DND-41 (cell line): Measurements from ENCODE around the gene KCNQ5.

Source experiments
- ATAC-seq: fragments of 200-7000 bp; cut with Tn5 transposase; 3 replicates; pipeline ENCODE4 v1.9.1; 2021; ENCODE audit warnings: low read depth; ENCODE audit not compliant: insufficient read depth
- DNase-seq: peaks from one replicate; pipeline ENCODE4 v3.0.0-alpha.2; 2020
- H2AFZ ChIP-seq: 2 replicates; pipeline ENCODE4 v1.6.0; 2012; ENCODE audit warnings: low read depth, low read length
- H3K27ac ChIP-seq: 2 replicates; pipeline ENCODE4 v1.5.1; 2012; ENCODE audit warnings: low read length, inconsistent platforms
- H3K27me3 ChIP-seq: fragments of 200-600 bp; sonication (generic); 2 replicates; pipeline ENCODE4 v1.6.0; 2012; ENCODE audit warnings: low read length, mild to moderate bottlenecking, inconsistent platforms; ENCODE audit not compliant: insufficient read depth, poor library complexity
- H3K36me3 ChIP-seq: 2 replicates; pipeline ENCODE4 v1.5.1; 2012; ENCODE audit warnings: low read length, inconsistent platforms; ENCODE audit not compliant: insufficient read depth
- H3K4me1 ChIP-seq: 2 replicates; pipeline ENCODE4 v1.5.1; 2012; ENCODE audit warnings: mild to moderate bottlenecking, low read length; ENCODE audit not compliant: insufficient read depth
- H3K4me2 ChIP-seq: 2 replicates; pipeline ENCODE4 v1.6.0; 2012; ENCODE audit warnings: mild to moderate bottlenecking, moderate library complexity, low read length, inconsistent platforms; ENCODE audit not compliant: insufficient read depth
- H3K4me3 ChIP-seq, 2 experiments: fragments of 200-600 bp in 1 of 2; shearing (Covaris generic) in 1 of 2; 2 replicates each; pipeline ENCODE4 v1.5.1; 2012 to 2016; ENCODE audit warnings: inconsistent platforms in 2 of 2, low read length in 2 of 2, mild to moderate bottlenecking in 2 of 2, low read depth in 1 of 2, moderate library complexity in 1 of 2
- H3K79me2 ChIP-seq: 2 replicates; pipeline ENCODE4 v1.6.0; 2012; ENCODE audit warnings: low read length, inconsistent platforms; ENCODE audit not compliant: insufficient read depth
- H3K9ac ChIP-seq: 2 replicates; pipeline ENCODE4 v1.6.0; 2012; ENCODE audit warnings: low read depth, mild to moderate bottlenecking, inconsistent platforms, low read length, moderate library complexity
- H3K9me3 ChIP-seq: 2 replicates; pipeline ENCODE4 v1.5.1; 2012; ENCODE audit warnings: low read length, moderate library complexity, mild to moderate bottlenecking, inconsistent platforms; ENCODE audit not compliant: insufficient read depth, severe bottlenecking
- H4K20me1 ChIP-seq: 2 replicates; pipeline ENCODE4 v1.6.0; 2012; ENCODE audit warnings: low read length; ENCODE audit not compliant: insufficient read depth
- CTCF ChIP-seq: IDR thresholded peaks from 2 replicates; pipeline ENCODE4 v1.5.1; 2012; ENCODE audit warnings: borderline replicate concordance, low read length, moderate library complexity, mild to moderate bottlenecking; ENCODE audit not compliant: poor library complexity, severe bottlenecking; ENCODE audit errors: extremely low read depth
- EZH2 ChIP-seq: IDR thresholded peaks from 3 replicates; pipeline ENCODE4 v1.6.1; 2012; ENCODE audit warnings: borderline replicate concordance, low read depth, mild to moderate bottlenecking, moderate library complexity, low read length, inconsistent platforms; ENCODE audit not compliant: severe bottlenecking

The KCNQ5 gene

GRCh38 chr6:72968704-72969103, 346.8 kb downstream of the KCNQ5 start:
- Histone ChIP-seq H4K20me1 (no peaks in the 10 kb centered on the region), H3K9ac (no peak overlapping the region), H3K4me3 (no peak overlapping the region), H2AFZ (no peak overlapping the region), H3K4me2 (no peak overlapping the region), H3K9me3 (no peaks in the 10 kb centered on the region), H3K36me3 (no peaks in the 10 kb centered on the region), H3K79me2 (no peaks in the 10 kb centered on the region), H3K27ac (no peak overlapping the region), H3K4me1 (no peaks in the 10 kb centered on the region), H3K27me3 (no peaks in the 10 kb centered on the region)
- no peak for DNase-seq
- no peak for ATAC-seq
- TF ChIP-seq EZH2: no peak
- no peak for TF ChIP-seq CTCF

- H3K9me3 ChIP-seq: no peaks in the 10 kb centered on the region
- H3K27ac ChIP-seq: no peak overlapping the region
- ATAC-seq: no peak
These were observed 347.8 kb downstream of the KCNQ5 start for GRCh38 chr6:72969666-72970065.

GRCh38 chr6:72972579-72972978, 350.7 kb downstream of the KCNQ5 start:
- Histone ChIP-seq H3K27ac (no peak overlapping the region), H3K9ac (no peak overlapping the region), H2AFZ (no peak overlapping the region), H3K9me3 (no peaks in the 10 kb centered on the region), H3K4me3 (no peak overlapping the region), H3K27me3 (no peaks in the 10 kb centered on the region), H3K36me3 (no peaks in the 10 kb centered on the region), H3K4me1 (no peaks in the 10 kb centered on the region), H3K4me2 (no peak overlapping the region), H3K79me2 (no peaks in the 10 kb centered on the region), H4K20me1 (no peaks in the 10 kb centered on the region; the same call in 1 of the 2 replicates)
- DNase-seq (no peak), ATAC-seq (no peak)
- TF ChIP-seq CTCF (no peak), EZH2 (no peak)

More at GRCh38 chr6:72969666-72970065, 347.8 kb downstream of the KCNQ5 start:
- no peaks in the 10 kb centered on the region for H3K79me2 ChIP-seq
- H4K20me1 ChIP-seq: no peaks in the 10 kb centered on the region; the same call in 1 of the 2 replicates
- H3K4me3 ChIP-seq: no peak overlapping the region
- no peak overlapping the region for H3K9ac ChIP-seq
- no peaks in the 10 kb centered on the region for H3K27me3 ChIP-seq
- no peak overlapping the region for H3K4me2 ChIP-seq
- H3K36me3 ChIP-seq: no peaks in the 10 kb centered on the region
- no peak overlapping the region for H2AFZ ChIP-seq
- no peaks in the 10 kb centered on the region for H3K4me1 ChIP-seq
- TF ChIP-seq CTCF: no peak
- no peak for DNase-seq

- no peak for ATAC-seq
These were observed 352.4 kb downstream of the KCNQ5 start for GRCh38 chr6:72974276-72974675.

More at GRCh38 chr6:72974276-72974675, 352.4 kb downstream of the KCNQ5 start:
- no peaks in the 10 kb centered on the region for H3K27me3 ChIP-seq
- no peaks in the 10 kb centered on the region for H3K79me2 ChIP-seq
- H2AFZ ChIP-seq: no peak overlapping the region
- H3K4me3 ChIP-seq: no peak overlapping the region
- no peak for DNase-seq
- no peaks in the 10 kb centered on the region for H3K9me3 ChIP-seq
- no peak overlapping the region for H3K9ac ChIP-seq
- TF ChIP-seq EZH2: no peak
- no peak for TF ChIP-seq CTCF
- H3K4me1 ChIP-seq: no peaks in the 10 kb centered on the region
- no peaks in the 10 kb centered on the region; the same call in 1 of the 2 replicates for H4K20me1 ChIP-seq
- no peak overlapping the region for H3K4me2 ChIP-seq
- H3K36me3 ChIP-seq: no peaks in the 10 kb centered on the region
- no peak overlapping the region for H3K27ac ChIP-seq
